Jurkat, Clone E6-1 (cell line): ENCODE data around the gene TRIM71.
"Not testable (repeated sequence)": the region's sequence is repeated elsewhere in the genome, so short reads cannot be mapped to it uniquely, and the experiment has no call there.

ENCODE experiments used
- DNase-seq: peaks from one replicate; pipeline ENCODE4 v3.0.0-alpha.2; 2011; ENCODE audit warnings: low read depth, low spot score
- H3K4me3 ChIP-seq: 2 replicates; pipeline ENCODE4 v1.5.1; 2011; ENCODE audit warnings: mild to moderate bottlenecking, low read length, control low read depth, moderate library complexity

The TRIM71 gene

GRCh38 chr3:32840086-32840841 is 22.5 kb downstream of the TRIM71 start:
- DNase-seq = no peak
- no peak overlapping the region for H3K4me3 ChIP-seq

- no peak for DNase-seq
- H3K4me3 ChIP-seq = no peak overlapping the region
These were observed 23.5 kb downstream of the TRIM71 start for GRCh38 chr3:32841341-32841740.

GRCh38 chr3:32841867-32842470 is 24.2 kb downstream of the TRIM71 start:
- no peak overlapping the region for H3K4me3 ChIP-seq
- no peak for DNase-seq

GRCh38 chr3:32842531-32842931 is 24.7 kb downstream of the TRIM71 start:
- H3K4me3 ChIP-seq = peak overlapping the region; percentile 2; the same call in 1 of the 2 replicates
- peak; percentile 90 for DNase-seq

GRCh38 chr3:32842987-32843386 is 25.2 kb downstream of the TRIM71 start:
- no peak overlapping the region for H3K4me3 ChIP-seq
- DNase-seq = no peak

- DNase-seq = no peak
- no peak overlapping the region for H3K4me3 ChIP-seq
These were observed 25.9 kb downstream of the TRIM71 start for GRCh38 chr3:32843510-32844321.

GRCh38 chr3:32844322-32844654 is 26.5 kb downstream of the TRIM71 start:
- no peak overlapping the region for H3K4me3 ChIP-seq

GRCh38 chr3:32844914-32845313 is 27.1 kb downstream of the TRIM71 start:
- H3K4me3 ChIP-seq = no peak overlapping the region
- DNase-seq = no peak

More at GRCh38 chr3:32844322-32844654, 26.5 kb downstream of the TRIM71 start:
- DNase-seq = no peak

GRCh38 chr3:32845546-32845945 is 27.7 kb downstream of the TRIM71 start:
- not testable (repeated sequence) for H3K4me3 ChIP-seq, DNase-seq

GRCh38 chr3:32847045-32847444 is 29.2 kb downstream of the TRIM71 start:
- not testable (repeated sequence) for H3K4me3 ChIP-seq, DNase-seq

- no peak overlapping the region for H3K4me3 ChIP-seq
- DNase-seq = no peak
These were observed 29.7 kb downstream of the TRIM71 start for GRCh38 chr3:32847528-32847927.

GRCh38 chr3:32848215-32848614 is 30.4 kb downstream of the TRIM71 start:
- no peak overlapping the region for H3K4me3 ChIP-seq
- no peak for DNase-seq

GRCh38 chr3:32849046-32849445 is 31.2 kb downstream of the TRIM71 start:
- no peak overlapping the region for H3K4me3 ChIP-seq
- DNase-seq = no peak

GRCh38 chr3:32850226-32850625 is 32.4 kb downstream of the TRIM71 start:
- no peak for DNase-seq
- no peak overlapping the region for H3K4me3 ChIP-seq

GRCh38 chr3:32850636-32851035 is 32.8 kb downstream of the TRIM71 start:
- no peak for DNase-seq
- H3K4me3 ChIP-seq = no peak overlapping the region

GRCh38 chr3:32852146-32852545 is 34.3 kb downstream of the TRIM71 start:
- H3K4me3 ChIP-seq = no peak overlapping the region
- DNase-seq = no peak

GRCh38 chr3:32855350-32855953 is 37.7 kb downstream of the TRIM71 start:
- no peak for DNase-seq
- H3K4me3 ChIP-seq = no peak overlapping the region

- no peak for DNase-seq
- H3K4me3 ChIP-seq = no peak overlapping the region
These were observed 38.6 kb downstream of the TRIM71 start for GRCh38 chr3:32856355-32856889.

GRCh38 chr3:32856901-32857507 is 39.2 kb downstream of the TRIM71 start:
- no peak for DNase-seq
- H3K4me3 ChIP-seq = no peak overlapping the region
